WTC11 (cell line): Measurements from ENCODE around the gene ITK.
"Not testable (repeated sequence)": the region's sequence is repeated elsewhere in the genome, so short reads cannot be mapped to it uniquely, and the experiment has no call there.

Experiments
- ZNF317 ChIP-seq: sonication (generic); formaldehyde crosslinking; IDR thresholded peaks from 2 replicates; pipeline ENCODE4 v1.8.1; 2023; ENCODE audit warnings: low read depth, mild to moderate bottlenecking, moderate library complexity, missing genetic modification reagents, borderline replicate concordance
- TF ChIP-seq, protein P1 (sequence below): fragments of 200-600 bp; IDR thresholded peaks from 2 replicates; pipeline ENCODE4 v1.8.0; 2022; ENCODE audit warnings: antibody characterized with exemption
- TF ChIP-seq, protein P2 (sequence below): sonication (generic); formaldehyde crosslinking; IDR thresholded peaks from 2 replicates; pipeline ENCODE4 v1.8.1; 2023; ENCODE audit warnings: mild to moderate bottlenecking, missing genetic modification reagents
- TF ChIP-seq, protein P3 (sequence below): sonication (generic); formaldehyde crosslinking; IDR thresholded peaks from 2 replicates; pipeline ENCODE4 v1.8.0; 2023; ENCODE audit warnings: missing genetic modification reagents, mild to moderate bottlenecking, borderline replicate concordance
- TF ChIP-seq, protein P4 (sequence below): sonication (generic); formaldehyde crosslinking; conservative IDR thresholded peaks from 2 replicates; pipeline ENCODE4 v1.8.1; 2022; ENCODE audit warnings: mild to moderate bottlenecking, missing genetic modification reagents

DNA sequence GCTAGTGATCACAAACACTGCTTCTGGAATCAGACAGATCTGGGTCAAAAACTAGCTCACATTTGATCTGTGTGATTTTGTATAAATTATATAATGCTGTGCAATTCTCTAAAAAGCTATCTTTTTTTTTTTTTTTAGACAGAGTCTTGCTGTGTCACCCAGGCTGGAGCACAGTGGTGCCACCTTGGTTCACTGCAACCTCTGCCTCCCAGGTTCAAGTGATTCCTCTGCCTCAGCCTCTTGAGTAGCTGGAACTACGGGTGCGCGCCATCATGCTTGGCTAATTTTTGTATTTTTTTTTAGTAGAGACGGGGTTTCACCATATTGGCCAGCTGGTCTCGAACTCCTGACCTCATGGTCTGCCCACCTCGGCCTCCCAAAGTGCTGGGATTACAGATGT is 4.5 kb downstream of the ITK start:
- TF ChIP-seq, protein P1, sequence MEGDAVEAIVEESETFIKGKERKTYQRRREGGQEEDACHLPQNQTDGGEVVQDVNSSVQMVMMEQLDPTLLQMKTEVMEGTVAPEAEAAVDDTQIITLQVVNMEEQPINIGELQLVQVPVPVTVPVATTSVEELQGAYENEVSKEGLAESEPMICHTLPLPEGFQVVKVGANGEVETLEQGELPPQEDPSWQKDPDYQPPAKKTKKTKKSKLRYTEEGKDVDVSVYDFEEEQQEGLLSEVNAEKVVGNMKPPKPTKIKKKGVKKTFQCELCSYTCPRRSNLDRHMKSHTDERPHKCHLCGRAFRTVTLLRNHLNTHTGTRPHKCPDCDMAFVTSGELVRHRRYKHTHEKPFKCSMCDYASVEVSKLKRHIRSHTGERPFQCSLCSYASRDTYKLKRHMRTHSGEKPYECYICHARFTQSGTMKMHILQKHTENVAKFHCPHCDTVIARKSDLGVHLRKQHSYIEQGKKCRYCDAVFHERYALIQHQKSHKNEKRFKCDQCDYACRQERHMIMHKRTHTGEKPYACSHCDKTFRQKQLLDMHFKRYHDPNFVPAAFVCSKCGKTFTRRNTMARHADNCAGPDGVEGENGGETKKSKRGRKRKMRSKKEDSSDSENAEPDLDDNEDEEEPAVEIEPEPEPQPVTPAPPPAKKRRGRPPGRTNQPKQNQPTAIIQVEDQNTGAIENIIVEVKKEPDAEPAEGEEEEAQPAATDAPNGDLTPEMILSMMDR: not testable (repeated sequence)
- not testable (repeated sequence) for TF ChIP-seq ZNF317
- TF ChIP-seq, protein P2, sequence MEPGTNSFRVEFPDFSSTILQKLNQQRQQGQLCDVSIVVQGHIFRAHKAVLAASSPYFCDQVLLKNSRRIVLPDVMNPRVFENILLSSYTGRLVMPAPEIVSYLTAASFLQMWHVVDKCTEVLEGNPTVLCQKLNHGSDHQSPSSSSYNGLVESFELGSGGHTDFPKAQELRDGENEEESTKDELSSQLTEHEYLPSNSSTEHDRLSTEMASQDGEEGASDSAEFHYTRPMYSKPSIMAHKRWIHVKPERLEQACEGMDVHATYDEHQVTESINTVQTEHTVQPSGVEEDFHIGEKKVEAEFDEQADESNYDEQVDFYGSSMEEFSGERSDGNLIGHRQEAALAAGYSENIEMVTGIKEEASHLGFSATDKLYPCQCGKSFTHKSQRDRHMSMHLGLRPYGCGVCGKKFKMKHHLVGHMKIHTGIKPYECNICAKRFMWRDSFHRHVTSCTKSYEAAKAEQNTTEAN: not testable (repeated sequence)
- TF ChIP-seq, protein P3, sequence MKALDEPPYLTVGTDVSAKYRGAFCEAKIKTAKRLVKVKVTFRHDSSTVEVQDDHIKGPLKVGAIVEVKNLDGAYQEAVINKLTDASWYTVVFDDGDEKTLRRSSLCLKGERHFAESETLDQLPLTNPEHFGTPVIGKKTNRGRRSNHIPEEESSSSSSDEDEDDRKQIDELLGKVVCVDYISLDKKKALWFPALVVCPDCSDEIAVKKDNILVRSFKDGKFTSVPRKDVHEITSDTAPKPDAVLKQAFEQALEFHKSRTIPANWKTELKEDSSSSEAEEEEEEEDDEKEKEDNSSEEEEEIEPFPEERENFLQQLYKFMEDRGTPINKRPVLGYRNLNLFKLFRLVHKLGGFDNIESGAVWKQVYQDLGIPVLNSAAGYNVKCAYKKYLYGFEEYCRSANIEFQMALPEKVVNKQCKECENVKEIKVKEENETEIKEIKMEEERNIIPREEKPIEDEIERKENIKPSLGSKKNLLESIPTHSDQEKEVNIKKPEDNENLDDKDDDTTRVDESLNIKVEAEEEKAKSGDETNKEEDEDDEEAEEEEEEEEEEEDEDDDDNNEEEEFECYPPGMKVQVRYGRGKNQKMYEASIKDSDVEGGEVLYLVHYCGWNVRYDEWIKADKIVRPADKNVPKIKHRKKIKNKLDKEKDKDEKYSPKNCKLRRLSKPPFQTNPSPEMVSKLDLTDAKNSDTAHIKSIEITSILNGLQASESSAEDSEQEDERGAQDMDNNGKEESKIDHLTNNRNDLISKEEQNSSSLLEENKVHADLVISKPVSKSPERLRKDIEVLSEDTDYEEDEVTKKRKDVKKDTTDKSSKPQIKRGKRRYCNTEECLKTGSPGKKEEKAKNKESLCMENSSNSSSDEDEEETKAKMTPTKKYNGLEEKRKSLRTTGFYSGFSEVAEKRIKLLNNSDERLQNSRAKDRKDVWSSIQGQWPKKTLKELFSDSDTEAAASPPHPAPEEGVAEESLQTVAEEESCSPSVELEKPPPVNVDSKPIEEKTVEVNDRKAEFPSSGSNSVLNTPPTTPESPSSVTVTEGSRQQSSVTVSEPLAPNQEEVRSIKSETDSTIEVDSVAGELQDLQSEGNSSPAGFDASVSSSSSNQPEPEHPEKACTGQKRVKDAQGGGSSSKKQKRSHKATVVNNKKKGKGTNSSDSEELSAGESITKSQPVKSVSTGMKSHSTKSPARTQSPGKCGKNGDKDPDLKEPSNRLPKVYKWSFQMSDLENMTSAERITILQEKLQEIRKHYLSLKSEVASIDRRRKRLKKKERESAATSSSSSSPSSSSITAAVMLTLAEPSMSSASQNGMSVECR (CRISPR knock-in tag): not testable (repeated sequence)
- TF ChIP-seq, protein P4, sequence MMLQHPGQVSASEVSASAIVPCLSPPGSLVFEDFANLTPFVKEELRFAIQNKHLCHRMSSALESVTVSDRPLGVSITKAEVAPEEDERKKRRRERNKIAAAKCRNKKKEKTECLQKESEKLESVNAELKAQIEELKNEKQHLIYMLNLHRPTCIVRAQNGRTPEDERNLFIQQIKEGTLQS: not testable (repeated sequence)
